ENCODE data around the gene TXNDC16. TPM values are rescaled to one million over a fixed set of nuclear protein-coding genes. Genes with fewer than 3 reads are reported as not detected.
"Not testable (repeated sequence)": the region's sequence is repeated elsewhere in the genome, so short reads cannot be mapped to it uniquely, and the experiment has no call there.

TXNDC16 gene
- total and polyA plus RNA-seq, 8 donors, result 6.2 to 22.0 (median 15.2) TPM

DNA sequence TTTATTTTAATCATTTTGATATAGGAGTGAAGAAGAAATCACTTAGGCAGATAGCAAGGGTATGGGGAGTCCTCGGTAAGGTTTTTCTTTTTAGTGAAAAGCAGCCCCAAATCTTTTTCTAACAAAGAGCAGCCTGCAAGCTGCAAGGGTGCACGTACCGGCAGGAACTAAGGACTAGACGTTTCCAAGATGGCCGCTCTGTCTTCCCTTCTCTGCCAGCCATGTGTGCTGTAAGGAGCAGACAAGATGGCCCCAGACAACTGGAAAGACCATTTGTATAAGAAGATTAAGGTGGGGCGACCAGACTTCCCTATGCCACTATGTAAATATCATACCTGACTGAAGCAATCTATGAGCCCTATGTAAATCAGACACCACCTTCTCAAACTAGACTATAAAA lies 79.6 kb downstream of the TXNDC16 start:
- no peak for DNase-seq
- H3K9me3 ChIP-seq, result peaks cover 0 to 9% of the 10 kb centered on the region in 2 donors
- no peak overlapping the region for H3K4me3 ChIP-seq
- no peak overlapping the region for H3K27ac ChIP-seq
- no peak for ATAC-seq
- intact Hi-C loops (cut with DNase I), result loop anchor here in 1 of 2 donors (10.0 kb wide), 1 partner anchor 168 kb away; no protein-coding TSS in a partner anchor
- TF ChIP-seq, protein P1, sequence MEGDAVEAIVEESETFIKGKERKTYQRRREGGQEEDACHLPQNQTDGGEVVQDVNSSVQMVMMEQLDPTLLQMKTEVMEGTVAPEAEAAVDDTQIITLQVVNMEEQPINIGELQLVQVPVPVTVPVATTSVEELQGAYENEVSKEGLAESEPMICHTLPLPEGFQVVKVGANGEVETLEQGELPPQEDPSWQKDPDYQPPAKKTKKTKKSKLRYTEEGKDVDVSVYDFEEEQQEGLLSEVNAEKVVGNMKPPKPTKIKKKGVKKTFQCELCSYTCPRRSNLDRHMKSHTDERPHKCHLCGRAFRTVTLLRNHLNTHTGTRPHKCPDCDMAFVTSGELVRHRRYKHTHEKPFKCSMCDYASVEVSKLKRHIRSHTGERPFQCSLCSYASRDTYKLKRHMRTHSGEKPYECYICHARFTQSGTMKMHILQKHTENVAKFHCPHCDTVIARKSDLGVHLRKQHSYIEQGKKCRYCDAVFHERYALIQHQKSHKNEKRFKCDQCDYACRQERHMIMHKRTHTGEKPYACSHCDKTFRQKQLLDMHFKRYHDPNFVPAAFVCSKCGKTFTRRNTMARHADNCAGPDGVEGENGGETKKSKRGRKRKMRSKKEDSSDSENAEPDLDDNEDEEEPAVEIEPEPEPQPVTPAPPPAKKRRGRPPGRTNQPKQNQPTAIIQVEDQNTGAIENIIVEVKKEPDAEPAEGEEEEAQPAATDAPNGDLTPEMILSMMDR (IDR thresholded peaks at IDR 0.05), result no peak
- no peaks in the 10 kb centered on the region for H3K4me1 ChIP-seq
- peaks cover 0 to 6% of the 10 kb centered on the region in 2 donors for H3K36me3 ChIP-seq
- H3K27me3 ChIP-seq, result no peaks in the 10 kb centered on the region

DNA sequence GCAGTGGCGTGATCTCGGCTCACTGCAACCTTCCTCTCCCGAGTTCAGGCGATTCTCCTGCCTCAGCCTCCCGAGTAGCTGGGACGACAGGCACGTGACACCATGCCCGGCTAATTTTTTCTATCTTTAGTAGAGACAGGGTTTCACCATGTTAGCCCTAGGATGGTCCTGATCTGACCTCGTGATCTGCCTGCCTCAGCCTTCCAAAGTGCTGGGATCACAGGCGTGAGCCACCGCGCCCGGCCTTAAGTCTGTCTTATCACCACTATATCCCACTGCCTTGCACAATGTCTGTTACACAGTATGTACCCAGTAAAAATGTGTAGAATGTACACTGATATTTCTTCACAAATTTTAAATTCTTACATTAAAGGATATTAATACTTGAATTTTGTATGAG lies 80.1 kb downstream of the TXNDC16 start:
- not testable (repeated sequence) for ATAC-seq, H3K27ac ChIP-seq, H3K27me3 ChIP-seq, H3K9me3 ChIP-seq, H3K4me3 ChIP-seq, H3K36me3 ChIP-seq, H3K4me1 ChIP-seq, DNase-seq
- intact Hi-C loops (cut with DNase I), result loop anchor here in 1 of 2 donors (10.0 kb wide), 1 partner anchor 167 kb away; no protein-coding TSS in a partner anchor

DNA sequence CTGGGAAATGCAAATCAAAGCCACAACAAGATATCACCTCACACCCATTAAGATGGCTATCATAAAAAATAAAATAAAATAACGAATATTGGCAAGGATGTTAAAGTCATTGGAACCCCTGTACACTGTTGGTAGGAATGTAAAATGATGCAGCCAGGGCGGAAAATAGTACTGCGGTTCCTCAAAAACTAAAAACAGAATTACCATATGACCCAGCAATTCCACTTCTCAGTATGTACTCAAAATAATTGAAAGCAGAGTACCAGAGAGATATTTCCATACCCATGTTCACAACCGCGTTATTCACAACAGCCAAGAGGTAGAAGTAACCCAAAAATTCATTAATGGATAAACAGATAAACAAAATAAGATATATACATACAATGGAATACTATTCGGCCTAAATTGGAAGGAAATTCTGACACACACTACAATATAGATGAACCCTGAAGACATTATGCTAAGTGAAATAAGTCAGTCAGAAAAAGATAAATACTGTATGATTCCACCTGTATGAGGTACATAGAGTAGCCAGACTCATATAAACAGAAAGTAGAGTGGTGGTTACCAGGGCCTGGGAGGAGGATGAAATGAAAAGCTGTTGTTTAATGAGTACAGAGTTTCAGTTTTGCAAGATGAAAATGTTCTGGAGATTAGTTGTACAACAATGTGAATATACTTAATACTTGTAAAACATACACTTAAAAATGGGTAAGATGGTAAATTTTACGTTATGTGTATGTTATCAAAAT lies 84.6 kb downstream of the TXNDC16 start:
- TF ChIP-seq, protein P1 (IDR thresholded peaks at IDR 0.05), result no peak
- Histone ChIP-seq H3K4me3 (no peak overlapping the region), H3K9me3 (no peaks in the 10 kb centered on the region), H3K27ac (no peak overlapping the region), H3K27me3 (no peaks in the 10 kb centered on the region), H3K4me1 (no peaks in the 10 kb centered on the region), H3K36me3 (no peaks in the 10 kb centered on the region)
- DNase-seq, result no peak
- intact Hi-C loops (cut with DNase I), result no loop called here
- ATAC-seq, result no peak

DNA sequence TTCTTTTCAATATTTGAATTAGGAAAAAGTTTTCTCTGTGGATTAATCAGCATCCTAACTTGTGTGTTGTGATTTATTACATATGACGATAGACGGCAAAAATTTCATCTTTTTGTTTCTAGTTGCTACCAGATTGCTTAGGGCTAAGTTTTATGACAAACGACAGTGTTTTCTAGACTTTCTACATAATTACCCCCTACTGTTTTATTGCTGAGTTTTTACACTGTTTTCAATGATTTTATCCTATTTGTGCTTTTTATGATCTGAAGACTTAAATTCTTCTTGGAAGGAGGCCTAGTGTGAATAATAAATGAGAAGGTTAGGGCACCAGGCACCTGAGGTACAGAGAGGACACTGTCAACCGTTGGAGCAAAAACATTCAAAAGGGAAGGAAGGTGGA lies 88.1 kb downstream of the TXNDC16 start:
- TF ChIP-seq, protein P1 (IDR thresholded peaks at IDR 0.05), result no peak
- DNase-seq, result no peak
- H3K27ac ChIP-seq, result no peak overlapping the region
- H3K36me3 ChIP-seq, result no peaks in the 10 kb centered on the region
- H3K9me3 ChIP-seq, result peaks cover 0 to 7% of the 10 kb centered on the region in 2 donors
- ATAC-seq, result no peak
- no peak overlapping the region for H3K4me3 ChIP-seq
- intact Hi-C loops (cut with DNase I), result no loop called here
- H3K4me1 ChIP-seq, result no peaks in the 10 kb centered on the region
- H3K27me3 ChIP-seq, result no peaks in the 10 kb centered on the region

DNA sequence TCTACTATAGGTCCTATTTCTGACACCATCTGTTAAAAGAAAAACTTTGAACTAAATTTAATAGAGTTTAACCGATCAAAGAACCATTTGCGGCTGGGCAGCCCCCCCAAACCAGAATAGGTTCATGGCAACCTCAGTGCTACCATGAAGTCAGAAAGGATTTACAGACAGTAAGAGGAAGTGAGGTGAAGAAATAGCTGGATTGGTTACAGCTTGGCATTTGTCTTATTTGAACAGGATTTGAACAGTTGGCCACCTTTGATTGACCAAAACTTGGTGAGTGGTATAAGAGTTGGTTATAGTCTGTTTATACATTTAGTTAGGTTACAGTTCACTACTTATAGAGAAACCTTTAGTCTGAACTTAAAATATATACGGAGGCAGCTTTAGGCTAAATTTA lies 88.9 kb downstream of the TXNDC16 start:
- DNase-seq, result no peak
- Histone ChIP-seq H3K4me3 (no peak overlapping the region), H3K4me1 (peaks cover 0 to 5% of the 10 kb centered on the region in 2 donors), H3K9me3 (peaks cover 0 to 7% of the 10 kb centered on the region in 2 donors), H3K27me3 (no peaks in the 10 kb centered on the region), H3K27ac (no peak overlapping the region), H3K36me3 (no peaks in the 10 kb centered on the region)
- TF ChIP-seq, protein P1 (IDR thresholded peaks at IDR 0.05), result no peak
- no peak for ATAC-seq
- intact Hi-C loops (cut with DNase I), result no loop called here

Data from left lung (tissue), 10 donors.